MCF 10A (cell line): ENCODE measurements around the gene SOCS2. TPM values are rescaled to one million over a fixed set of nuclear protein-coding genes. Genes with fewer than 3 reads are reported as not detected.

Experiments used
- BruUV-seq: library from RNA; stranded (reverse); fragments of 400-500 nt; replicated peaks from 2 replicates; lab custom pipeline; 2021; lab: Mats Ljungman, UMichigan
- CTCF ChIA-PET: fragments of 300-600 bp; sonication (Branson Sonifier 250); formaldehyde crosslinking; extraction: SDS; loops from one replicate; lab custom pipeline; 2021; ENCODE audit warnings: antibody characterized with exemption, inconsistent platforms; lab: Yijun Ruan, JAX
- POLR2A ChIA-PET: fragments of 300-600, 350-650 bp; sonication (Branson Sonifier 250); formaldehyde crosslinking; extraction: SDS; loops from one replicate; lab custom pipeline; 2020; ENCODE audit warnings: antibody characterized with exemption, inconsistent platforms; lab: Yijun Ruan, JAX
- DNase-seq: peaks from one replicate; pipeline ENCODE4 v3.0.0-alpha.2; 2018; ENCODE audit not compliant: unreplicated experiment
- H3K27ac Mint-ChIP-seq: one replicate; pipeline ENCODE4 v1.8.0; 2022; ENCODE audit warnings: mild to moderate bottlenecking, low read depth, mixed read lengths; ENCODE audit not compliant: unreplicated experiment
- H3K27me3 Mint-ChIP-seq: one replicate; pipeline ENCODE4 v1.8.0; 2022; ENCODE audit warnings: mixed read lengths; ENCODE audit not compliant: insufficient read depth, unreplicated experiment
- H3K36me3 Mint-ChIP-seq: one replicate; pipeline ENCODE4 v1.8.0; 2022; ENCODE audit warnings: mild to moderate bottlenecking, moderate library complexity, mixed read lengths; ENCODE audit not compliant: insufficient read depth, unreplicated experiment
- H3K4me1 Mint-ChIP-seq: one replicate; pipeline ENCODE4 v1.8.0; 2022; ENCODE audit warnings: mixed read lengths; ENCODE audit not compliant: insufficient read depth, unreplicated experiment
- H3K4me3 Mint-ChIP-seq: one replicate; pipeline ENCODE4 v1.8.0; 2022; ENCODE audit warnings: mild to moderate bottlenecking, moderate library complexity, mixed read lengths; ENCODE audit not compliant: unreplicated experiment
- H3K9me3 Mint-ChIP-seq: one replicate; pipeline ENCODE4 v1.8.0; 2022; ENCODE audit warnings: mixed read lengths; ENCODE audit not compliant: unreplicated experiment
- intact Hi-C: fragments of 100-400 bp; cut with micrococcal nuclease; formaldehyde crosslinking; loops from 2 replicates; pipeline ENCODE4 v1.14.1; 2022
- total RNA-seq: library from RNA; stranded (reverse); gene quantifications from 2 replicates; pipeline ENCODE4 v1.2.3, GENCODE V29; 2022
- TF ChIP-seq, protein P1 (sequence below): fragments of 200-600 bp; IDR thresholded peaks from one replicate; pipeline ENCODE4 v1.8.0; 2022; ENCODE audit warnings: antibody characterized with exemption, mild to moderate bottlenecking; ENCODE audit not compliant: unreplicated experiment

Gene SOCS2
- total RNA-seq, 1 experiment from 2014 or later, result 44.9 TPM

DNA sequence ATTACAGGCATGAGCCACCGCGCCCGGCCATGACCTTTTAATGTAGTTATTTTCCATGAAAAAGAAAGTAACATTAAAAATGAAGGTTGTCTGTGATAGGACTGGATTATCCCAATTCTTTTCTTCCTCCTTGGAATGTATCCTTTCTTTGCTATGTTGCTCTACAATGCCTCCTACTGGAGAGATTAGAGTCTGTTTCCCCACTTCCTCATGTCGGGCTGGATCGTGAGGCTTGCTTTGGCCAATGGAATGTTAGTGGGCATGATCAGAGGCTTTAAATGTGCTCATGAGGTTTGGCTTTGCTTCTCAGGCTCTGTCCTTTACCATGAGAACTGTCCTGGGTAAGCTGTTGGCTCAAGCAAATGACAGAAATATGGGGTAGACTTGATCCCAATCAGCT is 34.7 kb upstream of the SOCS2 start:
- TF ChIP-seq, protein P1, sequence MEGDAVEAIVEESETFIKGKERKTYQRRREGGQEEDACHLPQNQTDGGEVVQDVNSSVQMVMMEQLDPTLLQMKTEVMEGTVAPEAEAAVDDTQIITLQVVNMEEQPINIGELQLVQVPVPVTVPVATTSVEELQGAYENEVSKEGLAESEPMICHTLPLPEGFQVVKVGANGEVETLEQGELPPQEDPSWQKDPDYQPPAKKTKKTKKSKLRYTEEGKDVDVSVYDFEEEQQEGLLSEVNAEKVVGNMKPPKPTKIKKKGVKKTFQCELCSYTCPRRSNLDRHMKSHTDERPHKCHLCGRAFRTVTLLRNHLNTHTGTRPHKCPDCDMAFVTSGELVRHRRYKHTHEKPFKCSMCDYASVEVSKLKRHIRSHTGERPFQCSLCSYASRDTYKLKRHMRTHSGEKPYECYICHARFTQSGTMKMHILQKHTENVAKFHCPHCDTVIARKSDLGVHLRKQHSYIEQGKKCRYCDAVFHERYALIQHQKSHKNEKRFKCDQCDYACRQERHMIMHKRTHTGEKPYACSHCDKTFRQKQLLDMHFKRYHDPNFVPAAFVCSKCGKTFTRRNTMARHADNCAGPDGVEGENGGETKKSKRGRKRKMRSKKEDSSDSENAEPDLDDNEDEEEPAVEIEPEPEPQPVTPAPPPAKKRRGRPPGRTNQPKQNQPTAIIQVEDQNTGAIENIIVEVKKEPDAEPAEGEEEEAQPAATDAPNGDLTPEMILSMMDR, result peak; percentile 21
- Mint-ChIP-seq H3K27me3 (no peaks in the 10 kb centered on the region), H3K27ac (no peak overlapping the region), H3K4me1 (no peaks in the 10 kb centered on the region), H3K4me3 (no peak overlapping the region), H3K9me3 (no peaks in the 10 kb centered on the region), H3K36me3 (no peaks in the 10 kb centered on the region)
- intact Hi-C loops, result no loop called here
- POLR2A ChIA-PET, result interaction anchor here (0.6 to 0.8 kb wide), 2 partner anchors 35 to 419 kb away, joined by 3 read pairs; no protein-coding TSS in a partner anchor
- CTCF ChIA-PET, result no interaction called here
- no TSS peak for BruUV-seq
- DNase-seq, result no peak

- no peaks in the 10 kb centered on the region for H3K36me3 Mint-ChIP-seq
- BruUV-seq, result no TSS peak
- intact Hi-C loops, result no loop called here
- no peak overlapping the region for H3K27ac Mint-ChIP-seq
- TF ChIP-seq, protein P1, result no peak
- ChIA-PET CTCF (interaction anchor here (0.8 to 1.4 kb wide), 2 partner anchors 29 to 563 kb away, joined by 3 to 4 read pairs; no protein-coding TSS in a partner anchor), POLR2A (no interaction called here)
- no peaks in the 10 kb centered on the region for H3K27me3 Mint-ChIP-seq
- H3K4me1 Mint-ChIP-seq, result no peaks in the 10 kb centered on the region
- DNase-seq, result no peak
- no peaks in the 10 kb centered on the region for H3K9me3 Mint-ChIP-seq
- no peak overlapping the region for H3K4me3 Mint-ChIP-seq
Measured at GRCh38 chr12:93539821-93540220, 32.7 kb upstream of the SOCS2 start.

DNA sequence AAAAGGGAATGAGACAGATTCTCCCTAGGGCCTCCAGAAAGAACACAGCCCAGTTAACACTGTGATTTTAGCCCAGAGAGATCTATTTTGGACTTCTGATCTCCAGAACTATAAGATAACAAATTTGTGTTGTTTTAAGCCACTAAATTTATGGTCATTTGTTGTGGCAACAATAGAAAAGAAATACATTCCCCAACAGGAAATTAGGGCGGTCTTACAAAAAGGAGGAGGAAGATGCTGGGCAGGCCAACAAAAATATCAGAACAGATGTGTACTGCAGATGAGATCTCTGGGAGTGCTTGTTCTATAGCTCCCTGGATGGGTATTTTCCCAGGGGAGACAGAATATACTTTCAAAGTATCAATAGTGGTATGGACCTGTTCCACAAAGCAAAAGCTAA is 32.0 kb upstream of the SOCS2 start:
- POLR2A ChIA-PET, result interaction anchor here (0.6 kb wide), 1 partner anchor 134 kb away, joined by 3 read pairs; no protein-coding TSS in a partner anchor
- no peaks in the 10 kb centered on the region for H3K27me3 Mint-ChIP-seq
- intact Hi-C loops, result no loop called here
- H3K4me1 Mint-ChIP-seq, result no peaks in the 10 kb centered on the region
- H3K4me3 Mint-ChIP-seq, result no peak overlapping the region
- BruUV-seq, result no TSS peak
- DNase-seq, result no peak
- CTCF ChIA-PET, result interaction anchor here (0.6 to 1.4 kb wide), 2 partner anchors 29 to 1223 kb away, joined by 3 to 4 read pairs; no protein-coding TSS in a partner anchor
- TF ChIP-seq, protein P1, result no peak
- H3K36me3 Mint-ChIP-seq, result no peaks in the 10 kb centered on the region
- no peak overlapping the region for H3K27ac Mint-ChIP-seq
- H3K9me3 Mint-ChIP-seq, result no peaks in the 10 kb centered on the region

- CTCF ChIA-PET, result interaction anchor here (0.8 kb wide), 1 partner anchor 138 kb away, joined by 3 read pairs; no protein-coding TSS in a partner anchor
- Mint-ChIP-seq H3K9me3 (no peaks in the 10 kb centered on the region), H3K27ac (no peak overlapping the region), H3K4me1 (no peaks in the 10 kb centered on the region), H3K4me3 (no peak overlapping the region), H3K36me3 (no peaks in the 10 kb centered on the region), H3K27me3 (no peaks in the 10 kb centered on the region)
- TF ChIP-seq, protein P1, result no peak
- POLR2A ChIA-PET, result no interaction called here
- no TSS peak for BruUV-seq
- no peak for DNase-seq
- intact Hi-C loops, result no loop called here
Measured at GRCh38 chr12:93541578-93542225, 30.8 kb upstream of the SOCS2 start.
